RWPE1 (cell line): ENCODE data around the gene TNRC6B.

Experiments
- CTCF ChIA-PET: fragments of 350-600 bp; sonication (Branson Sonifier 250); formaldehyde crosslinking; extraction: SDS; loops from one replicate; lab custom pipeline; 2021; lab: Yijun Ruan, JAX
- POLR2A ChIA-PET: fragments of 400-600 bp; formaldehyde crosslinking; extraction: SDS; loops from one replicate; lab custom pipeline; 2020; ENCODE audit warnings: antibody characterized with exemption; ENCODE audit not compliant: low non-redundant PET; lab: Yijun Ruan, JAX
- DNase-seq: peaks from one replicate; pipeline ENCODE4 v3.0.0; 2012; ENCODE audit warnings: low spot score
- H3K27ac ChIP-seq: fragments of 450-650 bp; 2 replicates; pipeline ENCODE4 v1.5.1; 2017
- CTCF ChIP-seq: fragments of 450-650 bp; conservative IDR thresholded peaks from 2 replicates; pipeline ENCODE4 v1.5.1; 2017; ENCODE audit warnings: low read depth, mild to moderate bottlenecking

Gene TNRC6B

GRCh38 chr22:40281717-40282116, 104.0 kb downstream of the TNRC6B start:
- TF ChIP-seq CTCF = no peak
- DNase-seq = peak; percentile 20
- CTCF ChIA-PET = no interaction called here
- POLR2A ChIA-PET = no interaction called here
- H3K27ac ChIP-seq = no peak overlapping the region

GRCh38 chr22:40285513-40285912, 107.8 kb downstream of the TNRC6B start:
- no peak overlapping the region for H3K27ac ChIP-seq
- DNase-seq = no peak
- POLR2A ChIA-PET = no interaction called here
- CTCF ChIA-PET = no interaction called here
- no peak for TF ChIP-seq CTCF

GRCh38 chr22:40289991-40290459, 112.3 kb downstream of the TNRC6B start:
- TF ChIP-seq CTCF = no peak
- no peak for DNase-seq
- ChIA-PET POLR2A (no interaction called here), CTCF (no interaction called here)
- H3K27ac ChIP-seq = peak overlapping the region; percentile 23

- DNase-seq = no peak
Measured at GRCh38 chr22:40290516-40290915, 112.8 kb downstream of the TNRC6B start.

GRCh38 chr22:40294696-40295095, 117.0 kb downstream of the TNRC6B start:
- ChIA-PET CTCF (no interaction called here), POLR2A (no interaction called here)
- no peak for DNase-seq
- TF ChIP-seq CTCF = no peak
- no peak overlapping the region for H3K27ac ChIP-seq

More at GRCh38 chr22:40290516-40290915, 112.8 kb downstream of the TNRC6B start:
- peak overlapping the region; percentile 23 for H3K27ac ChIP-seq
- no peak for TF ChIP-seq CTCF
- CTCF ChIA-PET = no interaction called here
- POLR2A ChIA-PET = no interaction called here

- no peak for DNase-seq
- no peak for TF ChIP-seq CTCF
- POLR2A ChIA-PET = no interaction called here
- CTCF ChIA-PET = no interaction called here
- no peak overlapping the region for H3K27ac ChIP-seq
Measured at GRCh38 chr22:40300316-40300715, 122.6 kb downstream of the TNRC6B start.
